Measurements from ENCODE around the gene DAB1.

DNA sequence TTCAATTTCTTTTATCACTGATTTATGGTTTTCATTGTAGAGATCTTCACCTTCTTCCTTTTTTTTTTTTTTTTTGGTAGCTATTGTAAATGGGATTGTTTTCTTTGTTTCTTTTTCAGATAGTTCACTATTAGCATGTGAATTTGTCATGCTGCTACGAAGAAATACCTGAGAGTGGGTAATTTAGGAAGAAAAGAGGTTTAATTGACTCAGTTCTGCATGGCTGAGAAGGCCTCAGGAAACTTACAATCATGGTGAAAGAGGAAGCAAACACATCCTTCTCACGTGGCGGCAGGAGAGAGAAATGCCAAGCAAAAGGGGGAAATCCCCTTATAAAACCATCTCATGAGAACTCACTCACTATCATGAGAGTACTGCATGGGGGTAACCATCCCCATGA is 66.4 kb downstream of the DAB1 start:
- TF ChIP-seq, protein P1, sequence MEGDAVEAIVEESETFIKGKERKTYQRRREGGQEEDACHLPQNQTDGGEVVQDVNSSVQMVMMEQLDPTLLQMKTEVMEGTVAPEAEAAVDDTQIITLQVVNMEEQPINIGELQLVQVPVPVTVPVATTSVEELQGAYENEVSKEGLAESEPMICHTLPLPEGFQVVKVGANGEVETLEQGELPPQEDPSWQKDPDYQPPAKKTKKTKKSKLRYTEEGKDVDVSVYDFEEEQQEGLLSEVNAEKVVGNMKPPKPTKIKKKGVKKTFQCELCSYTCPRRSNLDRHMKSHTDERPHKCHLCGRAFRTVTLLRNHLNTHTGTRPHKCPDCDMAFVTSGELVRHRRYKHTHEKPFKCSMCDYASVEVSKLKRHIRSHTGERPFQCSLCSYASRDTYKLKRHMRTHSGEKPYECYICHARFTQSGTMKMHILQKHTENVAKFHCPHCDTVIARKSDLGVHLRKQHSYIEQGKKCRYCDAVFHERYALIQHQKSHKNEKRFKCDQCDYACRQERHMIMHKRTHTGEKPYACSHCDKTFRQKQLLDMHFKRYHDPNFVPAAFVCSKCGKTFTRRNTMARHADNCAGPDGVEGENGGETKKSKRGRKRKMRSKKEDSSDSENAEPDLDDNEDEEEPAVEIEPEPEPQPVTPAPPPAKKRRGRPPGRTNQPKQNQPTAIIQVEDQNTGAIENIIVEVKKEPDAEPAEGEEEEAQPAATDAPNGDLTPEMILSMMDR (IDR thresholded peaks at IDR 0.05) = no peak
- no peak for TF ChIP-seq POLR2A (IDR thresholded peaks at IDR 0.05)
